K562 (cell line): Measurements from ENCODE around the gene NECAB2. TPM values are rescaled to one million over a fixed set of nuclear protein-coding genes. Genes with fewer than 3 reads are reported as not detected.

ENCODE experiments used
- CBFA2T3 ChIP-seq: fragments of 450-650 bp; IDR thresholded peaks from 2 replicates; pipeline ENCODE4 v1.6.1; 2017
- ETV1 ChIP-seq: fragments of 450-650 bp; conservative IDR thresholded peaks from 2 replicates; pipeline ENCODE4 v1.6.1; 2016; ENCODE audit warnings: missing genetic modification characterization, control low read depth, low read depth, missing compliant biosample characterization
- ETV5 ChIP-seq: sonication (generic); formaldehyde crosslinking; IDR thresholded peaks from 2 replicates; pipeline ENCODE4 v1.4.0; 2020; ENCODE audit warnings: low read depth, mild to moderate bottlenecking, missing genetic modification reagents
- HLTF ChIP-seq: fragments of 450-650 bp; IDR thresholded peaks from 2 replicates; pipeline ENCODE4 v1.6.1; 2016
- MAFF ChIP-seq: IDR thresholded peaks from 2 replicates; pipeline ENCODE4 v1.6.1; 2012; ENCODE audit warnings: low read length, improper control_type of control experiment
- NR4A1 ChIP-seq, 2 experiments: fragments of 250-450 bp in 1 of 2; fragments of 450-650 bp in 1 of 2; sonication (Bioruptor Pico) in 1 of 2; IDR thresholded peaks; 2 replicates each; pipeline versions ENCODE4 v1.4.0 to v1.6.1; 2016 to 2020; ENCODE audit warnings: mild to moderate bottlenecking in 2 of 2, missing compliant biosample characterization in 1 of 2, missing genetic modification characterization in 1 of 2, moderate library complexity in 1 of 2
- RAD21 ChIP-seq, 2 experiments: fragments of 250-450 bp in 1 of 2; fragments of 450-650 bp in 1 of 2; sonication (Bioruptor Pico) in 1 of 2; formaldehyde crosslinking in 1 of 2; IDR thresholded peaks in 1 of 2; conservative IDR thresholded peaks in 1 of 2; 2 replicates each; pipeline versions ENCODE4 v1.4.0 to v1.8.0; 2020 to 2022; ENCODE audit warnings: mild to moderate bottlenecking in 2 of 2, moderate library complexity in 1 of 2
- SMARCE1 ChIP-seq: fragments of 450-650 bp; IDR thresholded peaks from 2 replicates; pipeline ENCODE4 v1.7.1; 2016; ENCODE audit warnings: mild to moderate bottlenecking
- SMC3 ChIP-seq: conservative IDR thresholded peaks from 2 replicates; pipeline ENCODE4 v1.6.1; 2011; ENCODE audit warnings: low read depth, low read length, improper control_type of control experiment; ENCODE audit not compliant: insufficient read depth
- polyA plus RNA-seq, 8 experiments: library from polyadenylated mRNA; depleted of rRNA in 4 of 8; stranded (reverse) in 5 of 8; unstranded in 3 of 8; fragments of >200 nt; fragmentation: Nextera tagmentation in 2 of 8; fragmentation: Illumina TruSeq in 1 of 8; extraction: Ambion mirVana in 2 of 8; extraction: Trizol in 1 of 8; gene quantifications; 2 replicates each; pipeline versions ENCODE4 v1.2.1 to v1.2.3, GENCODE V29; 2011 to 2014; ENCODE audit warnings: inconsistent platforms in 1 of 8, missing spikeins in 1 of 8
- total RNA-seq, 7 experiments: library from RNA; depleted of rRNA in 6 of 7; stranded (reverse); fragments of >200 nt in 6 of 7; fragmentation: Illumina TruSeq in 2 of 7; extraction: Trizol in 2 of 7; gene quantifications; 2 replicates each; pipeline versions ENCODE4 v1.2.1 to v1.2.3, GENCODE V29; 2011 to 2021; ENCODE audit warnings: low replicate concordance in 1 of 7
- TF ChIP-seq, protein P1 (sequence below), 2 experiments: fragments of 450-650 bp; formaldehyde crosslinking in 1 of 2; IDR thresholded peaks; 2 replicates each; pipeline versions ENCODE4 v1.4.0 to v1.6.1; 2014 to 2020; ENCODE audit warnings: mild to moderate bottlenecking in 2 of 2, borderline replicate concordance in 1 of 2, low read depth in 1 of 2
- TF ChIP-seq, protein P2 (sequence below): sonication (generic); formaldehyde crosslinking; IDR thresholded peaks from 2 replicates; pipeline ENCODE4 v1.5.0; 2020; ENCODE audit warnings: missing genetic modification reagents

The NECAB2 gene
- total and polyA plus RNA-seq, 9 of the 15 experiments (the other 6 are each of a cell fraction or from before 2014, with no cell fraction given) = 0.03 to 0.28 TPM; not detected in 7

DNA sequence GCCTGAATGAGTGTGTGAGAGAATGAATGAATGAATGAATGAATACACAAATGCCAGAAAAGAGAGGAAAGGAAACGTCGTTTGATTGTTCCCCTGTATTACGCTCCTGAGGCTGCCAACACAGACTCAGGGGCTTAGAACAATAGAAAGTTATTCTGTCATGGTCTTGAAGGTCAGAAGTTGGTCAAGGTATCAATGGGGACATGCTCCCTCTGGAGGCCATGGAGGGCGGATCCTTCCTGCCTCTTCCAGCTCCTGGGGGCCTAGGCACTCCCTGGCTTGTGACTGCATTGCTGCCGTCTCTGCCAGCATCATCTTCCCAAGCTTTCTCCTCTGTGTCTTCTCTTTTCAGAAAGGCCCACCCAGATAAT, 76.1 kb downstream of the NECAB2 start (continued):
- TF ChIP-seq, protein P1, sequence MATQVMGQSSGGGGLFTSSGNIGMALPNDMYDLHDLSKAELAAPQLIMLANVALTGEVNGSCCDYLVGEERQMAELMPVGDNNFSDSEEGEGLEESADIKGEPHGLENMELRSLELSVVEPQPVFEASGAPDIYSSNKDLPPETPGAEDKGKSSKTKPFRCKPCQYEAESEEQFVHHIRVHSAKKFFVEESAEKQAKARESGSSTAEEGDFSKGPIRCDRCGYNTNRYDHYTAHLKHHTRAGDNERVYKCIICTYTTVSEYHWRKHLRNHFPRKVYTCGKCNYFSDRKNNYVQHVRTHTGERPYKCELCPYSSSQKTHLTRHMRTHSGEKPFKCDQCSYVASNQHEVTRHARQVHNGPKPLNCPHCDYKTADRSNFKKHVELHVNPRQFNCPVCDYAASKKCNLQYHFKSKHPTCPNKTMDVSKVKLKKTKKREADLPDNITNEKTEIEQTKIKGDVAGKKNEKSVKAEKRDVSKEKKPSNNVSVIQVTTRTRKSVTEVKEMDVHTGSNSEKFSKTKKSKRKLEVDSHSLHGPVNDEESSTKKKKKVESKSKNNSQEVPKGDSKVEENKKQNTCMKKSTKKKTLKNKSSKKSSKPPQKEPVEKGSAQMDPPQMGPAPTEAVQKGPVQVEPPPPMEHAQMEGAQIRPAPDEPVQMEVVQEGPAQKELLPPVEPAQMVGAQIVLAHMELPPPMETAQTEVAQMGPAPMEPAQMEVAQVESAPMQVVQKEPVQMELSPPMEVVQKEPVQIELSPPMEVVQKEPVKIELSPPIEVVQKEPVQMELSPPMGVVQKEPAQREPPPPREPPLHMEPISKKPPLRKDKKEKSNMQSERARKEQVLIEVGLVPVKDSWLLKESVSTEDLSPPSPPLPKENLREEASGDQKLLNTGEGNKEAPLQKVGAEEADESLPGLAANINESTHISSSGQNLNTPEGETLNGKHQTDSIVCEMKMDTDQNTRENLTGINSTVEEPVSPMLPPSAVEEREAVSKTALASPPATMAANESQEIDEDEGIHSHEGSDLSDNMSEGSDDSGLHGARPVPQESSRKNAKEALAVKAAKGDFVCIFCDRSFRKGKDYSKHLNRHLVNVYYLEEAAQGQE (IDR thresholded peaks at IDR 0.05; ENCODE audit: borderline replicate concordance) = peak; percentile 62; the same call in 1 of the 2 replicates
- TF ChIP-seq, protein P1 (CRISPR knock-in tag; IDR thresholded peaks at IDR 0.05; ENCODE audit: low read depth) = no peak
- TF ChIP-seq, protein P2, sequence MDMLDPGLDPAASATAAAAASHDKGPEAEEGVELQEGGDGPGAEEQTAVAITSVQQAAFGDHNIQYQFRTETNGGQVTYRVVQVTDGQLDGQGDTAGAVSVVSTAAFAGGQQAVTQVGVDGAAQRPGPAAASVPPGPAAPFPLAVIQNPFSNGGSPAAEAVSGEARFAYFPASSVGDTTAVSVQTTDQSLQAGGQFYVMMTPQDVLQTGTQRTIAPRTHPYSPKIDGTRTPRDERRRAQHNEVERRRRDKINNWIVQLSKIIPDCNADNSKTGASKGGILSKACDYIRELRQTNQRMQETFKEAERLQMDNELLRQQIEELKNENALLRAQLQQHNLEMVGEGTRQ (CRISPR knock-in tag) = no peak
- no peak for TF ChIP-seq CBFA2T3
- 0 out of 2 replicates have a peak, but pooled peaks have one; percentile 23 for TF ChIP-seq ETV5 (CRISPR knock-in tag)
- no peak for TF ChIP-seq SMARCE1
- TF ChIP-seq HLTF = no peak
- TF ChIP-seq RAD21 (CRISPR knock-in tag; conservative IDR thresholded peaks at IDR 0.05 in 1 of 2, IDR thresholded peaks at IDR 0.05 in 1 of 2) = peak; percentile 11 to 71
- TF ChIP-seq MAFF = no peak
- no peak for TF ChIP-seq NR4A1 (CRISPR knock-in tag; IDR thresholded peaks at IDR 0.05)
- no peak for TF ChIP-seq NR4A1 (tag; IDR thresholded peaks at IDR 0.05)
- 0 out of 2 replicates have a peak, but pooled peaks have one; percentile 14 for TF ChIP-seq ETV1
- peak; percentile 61; the same call in 1 of the 2 replicates for TF ChIP-seq SMC3
